Measurements from ENCODE around the gene GRID2.

GRID2 gene

GRCh38 chr4:93751411-93751810, 1447.6 kb downstream of the GRID2 start:
- DNase-seq (ENCODE audit: low spot score) = no peak

- no peak for DNase-seq (ENCODE audit: low spot score)
These were observed 1452.3 kb downstream of the GRID2 start for GRCh38 chr4:93756101-93756500.

- DNase-seq (ENCODE audit: low spot score) = no peak
These were observed 1455.7 kb downstream of the GRID2 start for GRCh38 chr4:93759506-93759905.

GRCh38 chr4:93760284-93760683, 1456.5 kb downstream of the GRID2 start:
- no peak for DNase-seq (ENCODE audit: low spot score)

GRCh38 chr4:93761286-93761685, 1457.5 kb downstream of the GRID2 start:
- DNase-seq (ENCODE audit: low spot score) = no peak

GRCh38 chr4:93764639-93765246, 1461.0 kb downstream of the GRID2 start:
- no peak for DNase-seq (ENCODE audit: low spot score)

GRCh38 chr4:93767917-93768316, 1464.2 kb downstream of the GRID2 start:
- DNase-seq (ENCODE audit: low spot score) = no peak

- no peak for DNase-seq (ENCODE audit: low spot score)
These were observed 1466.4 kb downstream of the GRID2 start for GRCh38 chr4:93770201-93770600.

GRCh38 chr4:93771640-93772411, 1468.1 kb downstream of the GRID2 start:
- no peak for DNase-seq (ENCODE audit: low spot score)

- no peak for DNase-seq (ENCODE audit: low spot score)
These were observed 1469.1 kb downstream of the GRID2 start for GRCh38 chr4:93772858-93773257.

GRCh38 chr4:93775551-93775950, 1471.8 kb downstream of the GRID2 start:
- DNase-seq (ENCODE audit: low spot score) = no peak

GRCh38 chr4:93776386-93777080, 1472.8 kb downstream of the GRID2 start:
- no peak for DNase-seq (ENCODE audit: low spot score)

- DNase-seq (ENCODE audit: low spot score) = no peak
These were observed 1473.3 kb downstream of the GRID2 start for GRCh38 chr4:93777081-93777460.

- DNase-seq (ENCODE audit: low spot score) = no peak
These were observed 1475.5 kb downstream of the GRID2 start for GRCh38 chr4:93779228-93779627.

- no peak for DNase-seq (ENCODE audit: low spot score)
These were observed 1476.3 kb downstream of the GRID2 start for GRCh38 chr4:93780080-93780479.

GRCh38 chr4:93781198-93781597, 1477.4 kb downstream of the GRID2 start:
- no peak for DNase-seq (ENCODE audit: low spot score)

GRCh38 chr4:93786149-93786548, 1482.4 kb downstream of the GRID2 start:
- DNase-seq (ENCODE audit: low spot score) = no peak

GRCh38 chr4:93788712-93789111, 1484.9 kb downstream of the GRID2 start:
- DNase-seq (ENCODE audit: low spot score) = no peak

GRCh38 chr4:93791570-93792195, 1487.9 kb downstream of the GRID2 start:
- DNase-seq (ENCODE audit: low spot score) = no peak

GRCh38 chr4:93802045-93802444, 1498.3 kb downstream of the GRID2 start:
- no peak for DNase-seq (ENCODE audit: low spot score)

- DNase-seq (ENCODE audit: low spot score) = no peak
These were observed 1506.0 kb downstream of the GRID2 start for GRCh38 chr4:93809773-93810172.

- no peak for DNase-seq (ENCODE audit: low spot score)
These were observed 1506.7 kb downstream of the GRID2 start for GRCh38 chr4:93810340-93810992.

Measured in CD4-positive, alpha-beta T cell treated with Interleukin-6 at 100 ng/mL for 8 hours (primary cell).